Smooth muscle cell (in vitro differentiated cells): ENCODE data around the gene DHX30. TPM values are rescaled to one million over a fixed set of nuclear protein-coding genes. Genes with fewer than 3 reads are reported as not detected.
A peak's percentile ranks its signal among the peaks of the same experiment; 100 is the strongest.

Source experiments
- DNase-seq: peaks from one replicate; lab custom pipeline; 2025; ENCODE audit not compliant: unreplicated experiment; lab: John Stamatoyannopoulos, UW
- H2AFZ ChIP-seq: fragments of 200-600 bp; sonication (generic); 2 replicates; pipeline ENCODE4 v1.6.0; 2016; ENCODE audit warnings: antibody characterized with exemption, low read depth, mild to moderate bottlenecking
- H3F3A ChIP-seq: fragments of 200-600 bp; sonication (generic); 2 replicates; pipeline ENCODE4 v1.6.0; 2017; ENCODE audit warnings: antibody characterized with exemption, low read depth
- H3K27ac ChIP-seq: fragments of 200-600 bp; sonication (generic); 2 replicates; pipeline ENCODE4 v1.5.1; 2016; ENCODE audit warnings: low read depth, mild to moderate bottlenecking
- H3K27me3 ChIP-seq: fragments of 200-600 bp; sonication (generic); 2 replicates; pipeline ENCODE4 v1.6.1; 2016; ENCODE audit warnings: low read depth, mild to moderate bottlenecking
- H3K36me3 ChIP-seq: fragments of 200-600 bp; sonication (generic); 2 replicates; pipeline ENCODE4 v1.5.1; 2016; ENCODE audit warnings: low read depth
- H3K4me1 ChIP-seq: fragments of 200-600 bp; sonication (generic); 2 replicates; pipeline ENCODE4 v1.5.1; 2016; ENCODE audit warnings: low read depth
- H3K4me2 ChIP-seq: fragments of 200-600 bp; sonication (generic); 2 replicates; pipeline ENCODE4 v1.6.0; 2016; ENCODE audit warnings: mild to moderate bottlenecking
- H3K4me3 ChIP-seq: fragments of 200-600 bp; sonication (generic); 2 replicates; pipeline ENCODE4 v1.5.1; 2016; ENCODE audit warnings: mild to moderate bottlenecking
- H3K79me2 ChIP-seq: fragments of 200-600 bp; sonication (generic); 2 replicates; pipeline ENCODE4 v1.6.0; 2016; ENCODE audit warnings: low read depth, mild to moderate bottlenecking
- H3K9ac ChIP-seq: fragments of 200-600 bp; sonication (generic); 2 replicates; pipeline ENCODE4 v1.6.0; 2016; ENCODE audit warnings: low read depth
- H3K9me3 ChIP-seq: fragments of 200-600 bp; sonication (generic); replicated peaks from 2 replicates; pipeline ENCODE4 v1.5.1; 2016; ENCODE audit warnings: low read depth
- H4K20me1 ChIP-seq: fragments of 200-600 bp; sonication (generic); 2 replicates; pipeline ENCODE4 v1.6.0; 2016; ENCODE audit warnings: low read depth
- WGBS: methylation state at CpG from one replicate; pipeline ENCODE4 v1.1.7; 2016; ENCODE audit warnings: low lambda C conversion rate; 5-methylcytosine and 5-hydroxymethylcytosine counted together
- polyA plus RNA-seq: library from polyadenylated mRNA; unstranded; fragments of >200 nt; fragmentation: Nextera tagmentation; extraction: Ambion mirVana; gene quantifications from 2 replicates; pipeline ENCODE4 v1.2.1, GENCODE V29; 2016
- total RNA-seq: library from RNA; depleted of rRNA; stranded (reverse); fragments of >200 nt; gene quantifications from 2 replicates; pipeline ENCODE4 v1.2.3, GENCODE V29; 2014
- TF ChIP-seq, protein P1 (sequence below): fragments of 200-600 bp; sonication (generic); IDR thresholded peaks from 2 replicates; pipeline ENCODE4 v1.5.1; 2017; ENCODE audit warnings: borderline replicate concordance, mild to moderate bottlenecking, antibody characterized with exemption; ENCODE audit not compliant: insufficient read depth, poor library complexity, severe bottlenecking

DHX30 gene
- total and polyA plus RNA-seq, 2 experiments from 2014 or later, result 35.9 to 51.6 TPM

DNA sequence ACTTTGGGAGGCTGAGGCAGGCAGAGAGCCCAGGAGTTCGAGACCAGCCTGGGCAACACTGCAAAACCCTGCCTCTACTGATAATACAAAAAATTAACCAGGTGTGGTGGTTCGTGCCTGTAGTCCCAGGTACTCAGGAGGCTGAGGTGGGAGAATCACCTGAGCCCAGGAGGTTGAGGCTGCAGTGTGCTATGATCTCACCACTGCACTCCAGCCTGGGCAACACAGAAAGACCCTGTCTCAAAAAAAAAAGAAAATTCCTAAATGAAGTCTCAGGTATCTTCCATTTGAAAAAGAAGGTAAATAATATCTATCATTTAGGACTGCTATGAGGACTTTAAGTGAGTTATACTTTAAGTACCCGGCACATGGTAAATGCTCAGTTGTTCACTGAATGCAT lies 24.2 kb upstream of the DHX30 start:
- H3K36me3 ChIP-seq, result no peaks in the 10 kb centered on the region
- DNase-seq, result no peak
- H2AFZ ChIP-seq, result no peak overlapping the region
- peak overlapping the region; percentile 92 for H3K4me2 ChIP-seq
- peak overlapping the region; percentile 83 for H3K4me3 ChIP-seq
- H3K27ac ChIP-seq, result no peak overlapping the region
- TF ChIP-seq, protein P1, sequence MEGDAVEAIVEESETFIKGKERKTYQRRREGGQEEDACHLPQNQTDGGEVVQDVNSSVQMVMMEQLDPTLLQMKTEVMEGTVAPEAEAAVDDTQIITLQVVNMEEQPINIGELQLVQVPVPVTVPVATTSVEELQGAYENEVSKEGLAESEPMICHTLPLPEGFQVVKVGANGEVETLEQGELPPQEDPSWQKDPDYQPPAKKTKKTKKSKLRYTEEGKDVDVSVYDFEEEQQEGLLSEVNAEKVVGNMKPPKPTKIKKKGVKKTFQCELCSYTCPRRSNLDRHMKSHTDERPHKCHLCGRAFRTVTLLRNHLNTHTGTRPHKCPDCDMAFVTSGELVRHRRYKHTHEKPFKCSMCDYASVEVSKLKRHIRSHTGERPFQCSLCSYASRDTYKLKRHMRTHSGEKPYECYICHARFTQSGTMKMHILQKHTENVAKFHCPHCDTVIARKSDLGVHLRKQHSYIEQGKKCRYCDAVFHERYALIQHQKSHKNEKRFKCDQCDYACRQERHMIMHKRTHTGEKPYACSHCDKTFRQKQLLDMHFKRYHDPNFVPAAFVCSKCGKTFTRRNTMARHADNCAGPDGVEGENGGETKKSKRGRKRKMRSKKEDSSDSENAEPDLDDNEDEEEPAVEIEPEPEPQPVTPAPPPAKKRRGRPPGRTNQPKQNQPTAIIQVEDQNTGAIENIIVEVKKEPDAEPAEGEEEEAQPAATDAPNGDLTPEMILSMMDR, result no peak
- H4K20me1 ChIP-seq, result peaks cover 69% of the 10 kb centered on the region
- peaks cover 74% of the 10 kb centered on the region for H3K79me2 ChIP-seq
- H3K4me1 ChIP-seq, result peaks cover 22% of the 10 kb centered on the region
- H3K27me3 ChIP-seq, result no peaks in the 10 kb centered on the region
- WGBS, result 96% methylated on average over 3 of the region's 3 CpGs
- H3F3A ChIP-seq, result peaks cover 8% of the 10 kb centered on the region
- no peak overlapping the region for H3K9ac ChIP-seq
- no peaks in the 10 kb centered on the region for H3K9me3 ChIP-seq

GRCh38 chr3:47780741-47781684 lies 21.9 kb upstream of the DHX30 start:
- H2AFZ ChIP-seq, result peak overlapping the region; percentile 85
- peaks cover 22% of the 10 kb centered on the region for H3K4me1 ChIP-seq
- peaks cover 8% of the 10 kb centered on the region for H3F3A ChIP-seq
- H3K4me3 ChIP-seq, result peak overlapping the region; percentile 83
- H3K9me3 ChIP-seq, result no peaks in the 10 kb centered on the region
- TF ChIP-seq, protein P1, result no peak
- peak; percentile 80 for DNase-seq
- peaks cover 46% of the 10 kb centered on the region for H4K20me1 ChIP-seq
- H3K9ac ChIP-seq, result peak overlapping the region; percentile 99
- WGBS, result under 1% methylated on average over 36 of the region's 54 CpGs
- H3K27ac ChIP-seq, result peak overlapping the region; percentile 94
- H3K36me3 ChIP-seq, result no peaks in the 10 kb centered on the region
- H3K4me2 ChIP-seq, result peak overlapping the region; percentile 92
- H3K27me3 ChIP-seq, result no peaks in the 10 kb centered on the region
- H3K79me2 ChIP-seq, result peaks cover 53% of the 10 kb centered on the region

DNA sequence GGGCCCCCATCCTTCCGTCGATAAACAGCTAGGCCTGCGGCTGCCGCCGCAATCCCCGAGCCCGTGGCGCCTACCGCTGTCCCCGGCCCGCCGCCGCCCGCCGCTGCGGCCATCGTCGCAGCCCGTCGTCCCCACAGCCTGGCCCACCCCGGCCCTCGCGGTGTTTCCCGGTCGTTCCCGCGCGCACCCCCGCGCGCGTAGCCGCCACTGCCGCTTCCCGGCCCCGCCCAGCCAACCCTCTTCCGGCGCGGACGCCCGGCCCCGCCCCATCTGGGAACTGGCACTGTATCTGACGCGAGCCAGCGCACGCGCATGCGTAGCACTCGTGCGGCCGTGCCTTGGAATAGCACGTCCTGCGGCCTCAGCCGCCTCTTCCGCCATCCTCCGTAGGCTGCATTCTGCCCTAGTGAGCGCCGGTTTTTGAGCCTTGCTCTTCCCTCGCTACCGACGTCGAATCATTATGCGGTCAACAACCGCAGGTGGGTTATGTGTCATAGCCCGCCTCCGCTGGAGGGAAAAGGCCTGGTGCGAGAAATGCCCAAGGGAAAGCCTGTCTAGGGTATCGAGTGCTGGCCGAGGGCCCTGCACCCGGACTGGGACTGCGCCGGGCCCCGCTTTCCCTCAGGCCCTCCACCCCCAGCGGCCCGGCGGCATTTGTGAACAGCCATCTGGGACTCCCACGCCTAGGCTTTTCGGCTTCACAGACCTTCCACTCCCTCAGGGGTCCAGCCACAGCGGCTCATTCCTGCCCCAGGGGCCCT lies 21.1 kb upstream of the DHX30 start, which contains the start of gene SMARCC1:
Gene SMARCC1 (minus strand): TSS at position 209 of the 761 bp plus-strand sequence. CDS start 96 bp downstream, at position 113.
- H3K27me3 ChIP-seq, result no peaks in the 10 kb centered on the region
- H3K4me3 ChIP-seq, result peak within 1 kb of the TSS; percentile 83
- WGBS, result under 1% methylated on average over 63 of the region's 79 CpGs

More for the DNA sequence above, 21.1 kb upstream of the DHX30 start, which contains the start of gene SMARCC1:
- Histone ChIP-seq H2AFZ (peak within 1 kb of the TSS; percentile 85), H3K36me3 (no peaks in the 10 kb centered on the region), H3K4me1 (peaks cover 22% of the 10 kb centered on the region), H3K79me2 (peaks cover 44% of the 10 kb centered on the region), H3K4me2 (peak within 1 kb of the TSS; percentile 92), H4K20me1 (peaks cover 37% of the 10 kb centered on the region), H3K9me3 (no peaks in the 10 kb centered on the region), H3K27ac (peak within 1 kb of the TSS; percentile 94), H3K9ac (peak within 1 kb of the TSS; percentile 99), H3F3A (peaks cover 8% of the 10 kb centered on the region)
- DNase-seq, result peak; percentile 95
- TF ChIP-seq, protein P1, result no peak
